ENCODE measurements around the gene TUBB2B. TPM values are rescaled to one million over a fixed set of nuclear protein-coding genes. Genes with fewer than 3 reads are reported as not detected.
A peak's percentile ranks its signal among the peaks of the same experiment; 100 is the strongest.
"Not testable (repeated sequence)": the region's sequence is repeated elsewhere in the genome, so short reads cannot be mapped to it uniquely, and the experiment has no call there.

TUBB2B gene
- total RNA-seq, 2 experiments from 2014 or later, result 0.29 TPM; not detected in 1

DNA sequence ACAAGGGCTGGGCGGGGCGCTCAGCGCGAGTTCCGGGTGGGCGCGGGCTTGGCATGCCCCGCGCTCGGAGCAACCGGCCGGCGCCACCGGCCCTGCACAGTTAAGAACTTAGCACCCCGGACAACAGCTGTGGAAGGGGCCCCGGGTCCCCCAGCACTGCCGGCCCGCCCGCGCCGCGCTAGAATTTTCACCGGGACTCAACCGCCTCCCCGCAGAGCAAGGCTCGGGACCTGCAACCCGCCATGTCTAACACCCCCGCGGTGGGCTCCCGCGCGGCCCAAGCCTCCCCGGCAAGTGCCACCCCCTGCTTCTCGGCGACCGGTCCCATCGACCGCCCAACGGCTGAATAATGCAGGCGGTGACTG, 26.1 kb upstream of the TUBB2B start:
- no peak overlapping the region for H3K4me3 Mint-ChIP-seq
- intact Hi-C loops (cut with micrococcal nuclease), result no loop called here
- peaks cover 4% of the 10 kb centered on the region for H3K4me1 Mint-ChIP-seq (ENCODE audit: low read depth)
- peaks cover 15% of the 10 kb centered on the region for H3K27me3 Mint-ChIP-seq
- DNase-seq, result no peak
- peaks cover 3% of the 10 kb centered on the region for H3K9me3 Mint-ChIP-seq
- H3K27ac Mint-ChIP-seq, result no peak overlapping the region
- ChIA-PET CTCF (interaction anchor here (7.2 kb wide), 1 partner anchor 129 kb away, joined by 122 read pairs; no protein-coding TSS in a partner anchor), POLR2A (no interaction called here)
- H3K36me3 Mint-ChIP-seq, result no peaks in the 10 kb centered on the region

DNA sequence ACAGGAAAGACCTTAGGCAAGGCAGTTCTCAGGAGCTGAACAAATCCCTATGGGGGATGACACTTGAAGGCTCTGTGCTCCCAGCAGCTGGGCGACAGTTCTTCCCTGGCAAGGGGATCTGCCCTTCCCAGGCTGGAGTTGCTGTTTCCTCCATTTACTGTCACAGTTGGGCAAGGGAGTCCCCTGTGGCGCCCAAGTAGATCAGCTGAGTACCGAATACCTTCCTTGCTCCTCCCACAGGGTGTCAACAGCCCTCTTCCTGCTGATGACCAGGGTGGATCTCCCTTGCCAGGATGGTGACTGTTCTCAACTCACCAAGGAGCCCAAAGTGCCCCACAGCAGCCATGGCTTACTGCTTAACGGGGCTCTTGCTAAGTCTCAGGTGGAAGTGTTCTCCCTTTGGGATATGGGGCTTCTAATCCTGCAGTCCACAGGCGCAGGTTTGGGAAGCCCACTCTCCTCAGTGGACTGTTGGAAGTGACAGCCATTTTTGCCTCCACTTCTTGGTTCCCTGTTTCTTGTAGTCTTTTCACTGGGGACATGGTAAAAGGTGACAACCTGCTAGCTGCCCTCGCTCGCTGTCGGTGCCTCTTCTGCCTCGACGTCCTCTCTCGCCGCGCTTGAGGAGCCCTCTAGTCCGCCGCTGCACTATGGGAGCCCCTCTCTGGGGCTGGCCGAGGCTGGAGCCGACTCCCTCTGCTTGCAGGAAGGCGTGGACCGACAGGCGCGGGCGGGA, 25.6 kb upstream of the TUBB2B start:
- ChIA-PET CTCF (interaction anchor here (1.8 to 7.2 kb wide), 2 partner anchors 96 to 129 kb away, joined by 5 to 122 read pairs; partner anchors contain the start of gene TUBB2A), POLR2A (interaction anchor here (1.2 kb wide), 1 partner anchor 91 kb away, joined by 4 read pairs; no protein-coding TSS in a partner anchor)
- peaks cover 21% of the 10 kb centered on the region for H3K27me3 Mint-ChIP-seq
- intact Hi-C loops (cut with micrococcal nuclease), result no loop called here
- peaks cover 3% of the 10 kb centered on the region for H3K9me3 Mint-ChIP-seq
- H3K4me1 Mint-ChIP-seq (ENCODE audit: low read depth), result peaks cover 4% of the 10 kb centered on the region
- H3K36me3 Mint-ChIP-seq, result no peaks in the 10 kb centered on the region
- DNase-seq, result no peak
- H3K27ac Mint-ChIP-seq, result no peak overlapping the region
- H3K4me3 Mint-ChIP-seq, result no peak overlapping the region

DNA sequence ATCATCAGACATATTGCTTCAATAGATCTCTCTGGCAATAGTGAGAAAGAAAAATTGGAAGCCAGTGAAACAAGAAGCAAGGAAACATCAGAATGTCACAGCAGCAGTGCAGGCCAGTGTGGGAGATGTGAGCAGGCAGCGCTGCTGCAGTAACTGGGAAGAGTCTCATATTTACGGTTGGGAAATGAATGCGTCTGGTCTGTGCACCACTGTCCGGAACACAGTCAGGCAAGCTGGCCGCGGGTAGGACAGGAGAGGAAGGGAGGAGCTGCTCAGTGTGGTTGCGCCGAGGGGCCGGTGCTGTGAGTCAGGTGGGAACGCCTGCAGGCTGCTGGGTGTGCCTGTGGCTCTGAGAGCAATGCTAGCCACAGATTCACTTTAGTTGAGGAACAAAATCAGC, 24.9 kb upstream of the TUBB2B start:
- peaks cover 24% of the 10 kb centered on the region for H3K27me3 Mint-ChIP-seq
- DNase-seq, result no peak
- H3K4me1 Mint-ChIP-seq (ENCODE audit: low read depth), result peaks cover 4% of the 10 kb centered on the region
- POLR2A ChIA-PET, result interaction anchor here (1.2 kb wide), 1 partner anchor 90 kb away, joined by 4 read pairs; no protein-coding TSS in a partner anchor
- no peaks in the 10 kb centered on the region for H3K36me3 Mint-ChIP-seq
- CTCF ChIA-PET, result interaction anchor here (1.2 to 7.2 kb wide), 11 partner anchors 13 to 201 kb away, joined by 3 to 122 read pairs (median 8); partner anchors contain the start of gene TUBB2A
- no peak overlapping the region for H3K27ac Mint-ChIP-seq
- intact Hi-C loops (cut with micrococcal nuclease), result no loop called here
- H3K4me3 Mint-ChIP-seq, result no peak overlapping the region
- peaks cover 3% of the 10 kb centered on the region for H3K9me3 Mint-ChIP-seq

DNA sequence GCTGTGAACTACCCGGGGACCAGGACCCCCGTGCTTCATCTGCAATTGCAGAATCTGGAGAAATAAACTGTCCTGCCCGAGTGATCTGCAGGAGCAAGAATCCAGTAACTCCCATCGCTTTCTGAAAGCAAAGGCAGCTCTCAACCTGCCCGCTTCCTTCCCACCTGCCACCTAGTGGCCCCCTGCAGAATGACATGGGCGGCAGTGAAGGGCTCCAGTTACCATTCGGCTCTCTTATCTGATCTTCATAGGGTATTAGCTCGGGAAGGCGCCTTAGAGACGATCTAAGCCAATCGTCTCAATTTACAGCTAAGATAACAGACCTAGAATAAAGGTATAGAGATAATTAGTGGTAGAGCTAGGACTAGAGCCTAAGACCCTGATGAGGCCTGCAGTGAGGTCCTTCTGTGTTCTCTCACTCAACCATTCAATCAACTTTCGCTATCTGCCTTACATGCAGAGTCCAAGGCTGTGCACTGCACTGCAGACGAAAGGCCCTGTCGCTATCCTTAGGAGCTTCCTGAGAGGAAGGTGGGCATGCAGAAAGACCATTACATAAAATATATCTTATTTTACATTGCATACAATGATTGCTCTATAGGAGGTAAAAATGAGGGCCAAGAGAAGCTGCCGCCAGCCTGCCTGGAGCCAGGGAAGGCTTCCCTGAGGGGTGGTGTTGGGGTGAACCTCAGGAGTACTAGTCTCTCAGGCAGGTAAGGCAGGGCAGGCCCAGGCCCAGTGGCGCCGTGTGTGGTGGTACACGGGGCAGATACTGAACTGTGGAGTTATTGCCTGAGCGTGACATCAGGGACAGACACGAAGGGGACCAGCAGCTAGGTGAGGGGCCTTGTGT, 24.2 kb upstream of the TUBB2B start:
- CTCF ChIA-PET, result interaction anchor here (0.6 to 7.2 kb wide), 39 partner anchors 8 to 261 kb away, joined by 3 to 122 read pairs (median 5); partner anchors contain the start of gene TUBB2A

DNA sequence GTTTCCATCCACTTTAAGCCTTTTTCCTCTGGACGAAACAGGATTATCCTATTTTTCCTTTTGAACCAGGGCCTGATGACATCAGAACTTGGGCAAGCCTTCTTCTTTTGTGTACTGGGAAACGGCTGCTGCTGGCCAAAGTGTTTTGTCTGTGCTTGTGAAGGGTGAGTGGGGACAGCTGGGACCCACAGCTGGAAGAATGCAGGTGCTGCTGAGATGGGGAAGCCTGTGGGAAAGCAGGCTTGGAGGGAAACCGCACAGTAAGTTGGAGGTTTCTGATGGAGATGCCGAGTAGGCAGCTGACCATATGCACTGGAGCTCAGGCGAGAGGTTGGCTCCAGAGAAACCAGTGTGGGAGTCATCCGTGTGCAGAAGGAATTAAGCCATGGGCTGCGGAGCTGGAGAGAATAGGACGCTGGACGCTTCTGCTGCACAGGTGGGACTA, 22.8 kb upstream of the TUBB2B start:
- POLR2A ChIA-PET, result no interaction called here
- CTCF ChIA-PET, result interaction anchor here (0.6 to 7.2 kb wide), 14 partner anchors 11 to 214 kb away, joined by 3 to 122 read pairs (median 6); no protein-coding TSS in a partner anchor
- H3K27me3 Mint-ChIP-seq, result peaks cover 27% of the 10 kb centered on the region
- H3K4me3 Mint-ChIP-seq, result no peak overlapping the region
- DNase-seq, result no peak
- intact Hi-C loops (cut with micrococcal nuclease), result loop anchor here (2.0 kb wide), 2 partner anchors 21 to 41 kb away; no protein-coding TSS in a partner anchor
- H3K27ac Mint-ChIP-seq, result no peak overlapping the region
- peaks cover 3% of the 10 kb centered on the region for H3K9me3 Mint-ChIP-seq
- no peaks in the 10 kb centered on the region for H3K36me3 Mint-ChIP-seq
- peaks cover 4% of the 10 kb centered on the region for H3K4me1 Mint-ChIP-seq (ENCODE audit: low read depth)

More for the DNA sequence above, 24.2 kb upstream of the TUBB2B start:
- H3K4me3 Mint-ChIP-seq, result no peak overlapping the region
- intact Hi-C loops (cut with micrococcal nuclease), result loop anchor here (1.0 to 2.0 kb wide), 3 partner anchors 23 to 125 kb away; no protein-coding TSS in a partner anchor
- H3K9me3 Mint-ChIP-seq, result peaks cover 3% of the 10 kb centered on the region
- peaks cover 4% of the 10 kb centered on the region for H3K4me1 Mint-ChIP-seq (ENCODE audit: low read depth)
- no peaks in the 10 kb centered on the region for H3K36me3 Mint-ChIP-seq
- POLR2A ChIA-PET, result interaction anchor here (1.2 kb wide), 1 partner anchor 89 kb away, joined by 4 read pairs; no protein-coding TSS in a partner anchor
- DNase-seq, result peak; percentile 87
- H3K27me3 Mint-ChIP-seq, result peaks cover 24% of the 10 kb centered on the region
- no peak overlapping the region for H3K27ac Mint-ChIP-seq

DNA sequence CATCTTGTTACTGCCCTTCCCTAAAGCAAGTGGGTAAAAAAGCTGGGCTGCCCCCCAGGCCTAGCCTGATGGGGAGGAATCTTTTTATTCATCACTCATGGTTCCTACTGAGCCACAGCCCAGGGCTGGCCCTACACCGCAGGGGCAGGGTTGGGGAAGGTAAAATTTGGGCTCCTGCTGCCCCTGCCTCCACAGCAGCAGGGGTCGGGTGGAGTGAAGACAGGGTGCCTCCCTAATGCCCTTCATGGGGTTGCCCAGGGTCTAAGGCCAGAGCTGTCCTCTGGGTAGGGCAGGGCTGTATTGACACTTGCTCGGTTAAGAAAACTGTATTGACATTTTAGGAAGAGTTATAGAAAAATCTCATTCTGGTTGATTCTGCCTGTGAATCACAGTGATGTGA, 22.4 kb upstream of the TUBB2B start:
- H3K4me1 Mint-ChIP-seq (ENCODE audit: low read depth), result peaks cover 4% of the 10 kb centered on the region
- peaks cover 3% of the 10 kb centered on the region for H3K9me3 Mint-ChIP-seq
- intact Hi-C loops (cut with micrococcal nuclease), result loop anchor here (2.0 kb wide), 2 partner anchors 21 to 41 kb away; no protein-coding TSS in a partner anchor
- no peak overlapping the region for H3K4me3 Mint-ChIP-seq
- H3K36me3 Mint-ChIP-seq, result no peaks in the 10 kb centered on the region
- ChIA-PET POLR2A (no interaction called here), CTCF (interaction anchor here (0.6 to 7.2 kb wide), 8 partner anchors 12 to 215 kb away, joined by 3 to 122 read pairs (median 9); no protein-coding TSS in a partner anchor)
- H3K27me3 Mint-ChIP-seq, result peaks cover 27% of the 10 kb centered on the region
- no peak for DNase-seq
- H3K27ac Mint-ChIP-seq, result no peak overlapping the region

DNA sequence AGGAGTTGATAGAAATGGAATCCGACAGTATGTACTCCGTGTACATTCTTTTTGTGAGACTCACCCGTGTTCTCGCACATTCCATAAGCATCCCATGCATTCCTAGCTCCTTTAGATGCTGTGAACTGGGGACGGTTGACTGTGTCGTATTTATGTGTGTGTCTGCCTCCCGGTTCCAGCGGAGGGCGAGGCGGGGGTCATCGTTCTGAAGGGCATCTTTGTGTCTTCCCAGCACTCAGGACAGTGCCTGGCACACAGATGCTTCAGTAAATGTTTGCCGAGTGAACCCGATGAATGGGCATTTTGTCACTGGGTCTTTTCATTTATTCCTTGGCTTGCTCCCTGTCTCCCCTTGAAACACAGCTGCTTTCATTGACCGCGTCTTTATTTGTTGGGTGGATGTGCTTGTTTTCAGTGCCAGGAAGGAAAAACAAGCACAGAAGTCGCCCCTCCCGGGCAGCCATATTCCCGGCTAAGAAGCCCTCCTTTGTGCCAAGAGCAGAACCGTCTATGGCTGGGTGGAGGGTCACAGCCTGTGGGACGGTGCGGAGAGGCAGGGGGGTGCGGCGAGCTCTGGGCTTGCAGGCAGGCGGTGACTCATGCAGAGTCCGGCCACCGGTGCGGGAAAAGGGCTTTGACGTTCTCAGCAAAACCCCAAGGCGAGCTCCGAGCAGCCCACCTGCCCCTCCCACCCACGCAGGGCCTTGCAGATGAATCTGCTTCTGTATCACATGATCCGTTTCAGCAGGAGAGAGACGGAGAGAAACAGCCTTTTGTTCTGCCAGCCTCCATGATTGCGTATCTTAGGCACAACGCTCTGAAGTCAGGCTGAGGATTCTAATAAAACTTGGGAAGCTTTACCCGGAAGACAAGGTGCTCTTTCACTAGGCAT, 20.0 kb upstream of the TUBB2B start:
- Mint-ChIP-seq H3K9me3 (no peaks in the 10 kb centered on the region), H3K4me1 (ENCODE audit: low read depth) (peaks cover 4% of the 10 kb centered on the region), H3K27ac (no peak overlapping the region), H3K27me3 (peaks cover 36% of the 10 kb centered on the region), H3K36me3 (no peaks in the 10 kb centered on the region), H3K4me3 (no peak overlapping the region)
- intact Hi-C loops (cut with micrococcal nuclease), result no loop called here
- no peak for DNase-seq
- POLR2A ChIA-PET, result no interaction called here
- CTCF ChIA-PET, result interaction anchor here (0.7 to 0.8 kb wide), 2 partner anchors 37 to 163 kb away, joined by 3 read pairs; no protein-coding TSS in a partner anchor

DNA sequence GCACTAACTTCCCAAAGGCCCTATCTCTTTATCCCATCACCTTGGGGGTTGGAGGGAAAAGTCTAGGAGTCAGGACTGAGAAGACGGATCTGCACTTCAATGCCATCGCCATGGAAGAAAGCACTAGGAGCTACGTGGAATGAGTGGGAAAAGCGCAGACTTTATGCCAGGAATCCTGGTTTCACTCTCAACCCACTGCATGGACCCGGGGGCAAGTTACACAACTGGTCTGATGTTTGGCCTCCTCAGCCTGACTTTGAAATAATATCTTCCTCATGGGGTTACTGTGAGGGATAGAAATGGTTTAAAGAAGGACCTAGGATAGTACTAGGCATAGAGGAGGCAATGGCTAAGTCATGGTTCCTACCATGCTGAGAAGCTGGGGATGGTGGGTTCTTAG, 17.8 kb upstream of the TUBB2B start:
- H3K4me1 Mint-ChIP-seq (ENCODE audit: low read depth), result no peaks in the 10 kb centered on the region
- H3K27ac Mint-ChIP-seq, result no peak overlapping the region
- CTCF ChIA-PET, result no interaction called here
- H3K27me3 Mint-ChIP-seq, result peaks cover 32% of the 10 kb centered on the region
- POLR2A ChIA-PET, result no interaction called here
- no peaks in the 10 kb centered on the region for H3K9me3 Mint-ChIP-seq
- intact Hi-C loops (cut with micrococcal nuclease), result no loop called here
- DNase-seq, result no peak
- no peaks in the 10 kb centered on the region for H3K36me3 Mint-ChIP-seq
- H3K4me3 Mint-ChIP-seq, result no peak overlapping the region

DNA sequence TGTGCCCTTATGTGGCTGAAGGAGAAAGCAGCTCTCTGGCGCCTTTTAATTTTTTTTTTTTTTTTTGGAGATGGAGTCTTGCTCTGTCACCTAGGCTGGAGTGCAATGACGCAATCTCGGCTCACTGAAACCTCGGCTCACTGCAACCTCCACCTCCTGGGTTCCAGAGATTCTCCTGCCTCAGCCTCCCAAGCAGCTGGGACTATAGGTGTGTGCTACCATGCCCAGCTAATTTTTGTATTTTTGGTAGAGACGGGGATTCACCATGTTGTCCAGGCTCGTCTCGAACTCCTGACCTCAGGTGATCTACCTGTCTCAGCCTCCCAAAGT, 17.3 kb upstream of the TUBB2B start:
- POLR2A ChIA-PET; H3K4me3 Mint-ChIP-seq; H3K36me3 Mint-ChIP-seq; intact Hi-C loops (cut with micrococcal nuclease); H3K4me1 Mint-ChIP-seq (ENCODE audit: low read depth); DNase-seq; H3K27ac Mint-ChIP-seq; H3K9me3 Mint-ChIP-seq; CTCF ChIA-PET: not testable (repeated sequence)
- H3K27me3 Mint-ChIP-seq, result peaks cover 32% of the 10 kb centered on the region

DNA sequence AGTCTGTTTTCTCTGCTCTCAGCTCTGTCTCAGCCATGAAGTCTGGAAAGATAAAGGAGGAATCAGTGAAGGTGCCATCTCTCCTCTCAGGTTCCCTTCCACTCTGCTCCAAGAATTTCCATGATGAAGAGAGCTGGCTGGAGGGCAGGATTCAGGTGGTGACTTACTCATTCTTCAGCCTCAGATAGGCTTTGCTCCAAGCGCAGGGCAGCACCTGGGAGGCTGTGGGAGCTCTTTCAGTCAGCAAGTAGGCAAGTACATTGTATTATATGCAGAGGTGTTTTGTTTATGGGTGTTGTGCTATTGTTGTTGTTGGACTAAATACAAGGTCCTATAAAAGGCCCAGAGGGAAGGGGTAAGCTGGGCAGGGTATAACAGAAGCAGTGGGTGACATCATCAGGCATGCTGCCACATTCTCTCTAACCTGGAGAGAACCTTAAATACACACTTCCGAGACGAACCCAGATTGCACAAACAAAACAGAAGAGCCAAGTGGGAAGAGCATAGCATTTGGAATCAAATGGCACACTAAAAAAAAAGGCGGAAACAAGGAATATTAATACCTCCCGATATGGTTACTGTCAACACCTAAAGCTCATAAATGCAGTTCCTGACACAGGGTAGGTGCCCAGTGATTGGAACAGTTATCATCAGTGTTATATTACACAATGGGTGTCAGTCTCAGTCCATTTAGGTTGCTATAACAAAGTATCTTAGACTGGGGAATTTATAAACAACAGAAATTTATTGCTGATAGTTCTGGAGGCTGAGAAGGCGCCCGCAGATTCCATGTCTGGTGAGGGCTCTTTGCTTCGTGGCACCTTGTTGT, 16.8 kb upstream of the TUBB2B start:
- ChIA-PET POLR2A (no interaction called here), CTCF (no interaction called here)
- Mint-ChIP-seq H3K27ac (no peak overlapping the region), H3K4me1 (ENCODE audit: low read depth) (no peaks in the 10 kb centered on the region), H3K27me3 (peaks cover 26% of the 10 kb centered on the region), H3K9me3 (no peaks in the 10 kb centered on the region), H3K4me3 (no peak overlapping the region), H3K36me3 (no peaks in the 10 kb centered on the region)
- intact Hi-C loops (cut with micrococcal nuclease), result no loop called here
- no peak for DNase-seq

DNA sequence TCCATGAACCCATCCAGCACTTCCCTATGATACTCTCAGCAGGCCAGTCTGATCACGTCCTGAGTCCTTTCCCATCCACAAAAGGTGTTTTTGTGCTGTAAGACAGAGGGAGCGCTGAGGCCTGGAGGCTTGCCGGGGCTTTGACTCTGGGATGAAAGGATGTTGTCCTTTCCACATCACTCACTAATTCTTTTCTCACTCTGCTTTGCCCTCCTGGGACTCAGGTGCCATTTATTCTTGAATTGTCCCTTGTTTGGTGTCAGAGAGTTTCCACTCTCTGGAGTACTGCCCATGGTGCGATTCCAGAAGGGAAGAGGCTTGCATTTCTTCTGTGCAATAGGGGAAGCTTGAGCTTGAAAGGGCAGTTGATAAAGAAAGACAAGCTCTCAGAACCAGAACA, 15.3 kb upstream of the TUBB2B start:
- H3K36me3 Mint-ChIP-seq, result no peaks in the 10 kb centered on the region
- POLR2A ChIA-PET, result no interaction called here
- H3K4me3 Mint-ChIP-seq, result no peak overlapping the region
- no peak overlapping the region for H3K27ac Mint-ChIP-seq
- peaks cover 29% of the 10 kb centered on the region for H3K27me3 Mint-ChIP-seq
- intact Hi-C loops (cut with micrococcal nuclease), result no loop called here
- no peaks in the 10 kb centered on the region for H3K4me1 Mint-ChIP-seq (ENCODE audit: low read depth)
- CTCF ChIA-PET, result no interaction called here
- H3K9me3 Mint-ChIP-seq, result no peaks in the 10 kb centered on the region
- no peak for DNase-seq
